ENCODE measurements around the gene BNIP5.

BNIP5 gene

DNA sequence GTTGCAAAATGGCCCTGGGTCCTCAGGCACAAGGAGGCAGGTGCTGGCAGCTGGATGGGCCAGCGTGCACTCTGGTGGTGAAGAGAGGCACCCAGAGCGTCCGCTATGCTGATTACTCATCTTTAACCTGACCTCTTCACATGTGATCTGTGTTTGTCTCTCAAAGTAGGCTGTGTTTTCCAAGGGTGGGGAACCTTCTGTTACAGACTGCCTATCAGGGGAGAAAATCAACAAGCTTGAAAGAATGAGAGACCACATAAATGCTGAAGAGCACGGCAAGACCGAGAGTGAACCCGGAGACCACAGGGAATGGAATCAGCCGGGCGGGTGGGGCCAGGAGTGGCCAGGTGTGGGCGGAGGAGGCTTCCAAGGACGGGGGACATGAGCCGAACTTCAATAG, 16.2 kb downstream of the BNIP5 start:
- no peak for DNase-seq

DNA sequence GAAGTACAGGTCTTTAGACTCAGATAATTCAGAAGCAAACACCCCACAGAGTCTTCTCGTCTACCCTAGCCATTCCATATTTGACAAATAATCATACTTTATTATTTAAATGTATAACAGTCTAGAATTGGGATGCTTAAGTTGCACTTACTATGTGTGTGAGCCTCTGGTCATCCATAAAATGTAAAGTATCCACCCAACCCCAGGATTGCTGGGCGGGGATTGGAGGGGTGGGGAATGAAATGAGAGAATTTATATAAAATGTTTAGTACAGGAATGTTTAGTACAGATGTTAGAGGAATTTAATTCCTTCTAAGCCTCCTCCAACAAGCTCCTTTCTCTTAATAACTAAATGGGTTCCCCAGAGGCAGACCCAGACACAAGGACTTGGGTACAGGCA, 16.9 kb downstream of the BNIP5 start:
- DNase-seq: no peak

DNA sequence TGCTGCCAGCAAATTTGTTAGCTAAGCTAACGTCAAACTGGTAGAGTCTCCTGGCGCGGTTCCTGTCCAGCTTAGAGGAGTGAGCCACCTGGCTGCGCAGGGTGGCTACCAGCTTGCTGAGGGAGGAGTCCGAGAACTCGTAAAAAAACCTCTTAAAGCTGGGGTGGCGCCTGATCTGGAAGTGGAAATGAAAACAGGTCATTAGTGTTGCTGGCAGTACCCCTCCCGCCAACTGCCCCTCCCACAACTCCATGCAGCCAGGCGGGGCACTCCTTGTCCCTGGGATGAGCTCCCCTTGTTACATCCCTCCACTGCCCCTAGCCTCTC, 17.3 kb downstream of the BNIP5 start:
- no peak for DNase-seq

DNA sequence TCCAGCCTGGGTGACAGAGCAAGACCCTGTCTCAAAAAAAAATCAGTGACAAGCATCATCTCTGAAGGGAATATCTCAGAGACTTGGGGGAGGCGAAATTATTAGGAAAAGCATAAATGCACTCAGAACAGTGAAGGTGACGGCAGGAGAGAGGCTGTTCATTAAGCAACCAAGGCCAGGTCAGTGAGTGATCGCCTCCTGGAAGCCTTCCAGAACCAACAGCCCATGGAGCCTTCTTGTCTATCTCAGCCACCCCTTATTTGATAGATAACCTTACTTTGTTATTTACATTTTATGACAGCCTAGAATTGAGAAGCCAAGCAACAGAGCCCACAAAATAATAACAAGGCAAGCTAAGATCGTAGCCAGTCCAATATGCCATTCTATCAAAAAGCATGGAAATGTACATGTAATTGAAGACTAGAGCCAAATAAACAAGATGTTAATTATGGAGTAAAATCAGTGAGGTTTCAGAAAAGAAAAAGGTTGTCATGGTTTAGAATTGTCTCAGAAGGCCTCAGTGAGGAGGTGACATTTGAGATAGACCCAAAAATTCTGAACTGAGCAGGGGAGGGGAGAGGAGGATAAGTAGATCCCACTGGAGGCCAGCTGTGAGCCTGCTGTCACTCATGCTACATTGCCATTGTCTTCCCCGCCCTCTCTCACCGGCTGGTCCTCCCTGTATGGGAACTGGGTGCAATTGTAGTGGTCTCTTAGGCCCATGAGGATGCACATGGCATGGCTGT, 17.8 kb downstream of the BNIP5 start:
- no peak for DNase-seq

DNA sequence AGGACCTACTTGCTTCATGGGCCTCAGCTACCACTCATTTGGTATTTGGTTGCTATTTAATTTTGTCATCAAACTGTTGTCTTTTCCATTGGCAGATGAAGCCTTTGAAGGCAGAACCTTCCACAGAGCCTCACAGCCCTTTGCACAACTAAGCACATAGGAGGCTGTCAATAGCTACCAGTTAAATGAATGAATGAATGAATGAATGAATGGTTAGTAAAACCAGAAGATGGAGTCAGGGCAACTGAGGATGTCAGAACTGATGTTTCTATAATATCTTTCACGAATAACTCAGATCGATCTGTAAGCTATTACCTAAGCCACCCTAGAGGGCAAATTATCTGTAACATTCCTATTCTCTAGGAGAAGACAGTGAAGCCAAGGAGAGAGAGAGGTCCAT, 19.1 kb downstream of the BNIP5 start:
- DNase-seq: no peak

DNA sequence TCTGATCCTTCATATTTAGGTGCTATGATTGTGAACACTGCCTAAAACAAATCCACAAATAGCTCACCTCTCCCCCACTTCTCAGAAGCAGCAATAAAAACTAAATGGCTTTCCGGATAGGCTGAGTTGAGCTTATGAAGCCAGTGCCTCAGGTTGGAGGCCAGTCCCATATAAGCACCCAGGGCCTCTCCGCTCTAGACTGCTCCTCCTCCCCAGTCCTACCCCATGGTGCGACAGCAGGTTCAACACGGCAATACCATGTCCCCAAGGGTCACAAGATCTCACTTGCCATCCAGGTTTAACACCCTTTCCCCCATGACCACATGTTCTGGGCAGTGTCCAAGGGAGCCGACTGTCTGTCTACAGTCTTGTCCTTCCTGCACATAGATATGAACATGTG, 20.8 kb downstream of the BNIP5 start:
- DNase-seq: no peak

DNA sequence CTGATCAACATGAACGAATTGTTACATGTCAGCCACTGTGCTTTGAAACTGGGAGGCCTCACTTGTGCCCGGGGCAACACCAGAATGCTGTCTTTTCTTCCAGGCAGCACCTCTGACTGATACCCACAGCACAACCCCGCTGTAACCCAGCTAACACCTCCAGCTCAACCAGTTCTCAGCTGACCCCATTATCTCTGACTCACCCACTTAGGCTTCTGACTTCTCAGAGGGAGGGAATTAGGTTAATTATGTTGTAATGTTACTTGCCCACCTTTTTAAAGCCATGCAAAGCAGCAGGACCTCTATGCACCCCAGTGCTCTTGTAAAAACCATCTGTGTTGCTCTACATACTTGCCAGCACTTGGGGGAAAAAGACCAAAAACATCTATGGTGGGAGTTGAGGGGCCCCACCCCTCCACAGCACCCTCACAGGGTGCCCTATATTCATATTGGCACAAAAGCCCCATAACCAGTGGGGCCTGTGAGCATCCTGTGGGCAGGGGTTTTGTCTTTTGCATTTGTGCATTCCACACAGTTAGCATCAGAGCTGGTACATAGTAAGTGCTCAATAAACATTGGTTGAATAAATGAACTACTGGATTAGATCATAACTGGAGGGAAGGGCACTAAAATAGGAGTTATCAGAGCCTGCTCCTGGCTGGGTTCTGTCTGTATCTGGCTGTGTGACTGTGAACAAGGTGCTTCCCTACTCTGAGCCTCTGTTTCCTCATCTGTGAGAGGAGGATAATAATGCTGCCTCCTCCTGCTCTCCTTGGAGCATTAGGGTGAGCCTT, 22.3 kb downstream of the BNIP5 start:
- peak; percentile 38 for DNase-seq

DNA sequence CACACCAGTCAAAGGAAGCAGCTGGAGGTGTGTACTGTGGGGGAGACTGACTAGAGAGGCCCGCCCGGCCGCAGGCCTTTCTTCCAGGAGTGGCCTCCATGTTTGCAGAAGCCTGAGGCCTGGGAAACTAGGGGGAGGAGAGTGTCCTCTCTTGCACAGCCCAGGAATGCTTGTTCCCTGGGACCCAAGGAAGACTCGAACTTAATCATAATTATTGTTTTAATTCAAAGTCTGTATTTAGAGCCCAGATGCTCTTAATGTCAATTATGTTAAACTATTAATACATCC, 23.1 kb downstream of the BNIP5 start:
- no peak for DNase-seq

DNA sequence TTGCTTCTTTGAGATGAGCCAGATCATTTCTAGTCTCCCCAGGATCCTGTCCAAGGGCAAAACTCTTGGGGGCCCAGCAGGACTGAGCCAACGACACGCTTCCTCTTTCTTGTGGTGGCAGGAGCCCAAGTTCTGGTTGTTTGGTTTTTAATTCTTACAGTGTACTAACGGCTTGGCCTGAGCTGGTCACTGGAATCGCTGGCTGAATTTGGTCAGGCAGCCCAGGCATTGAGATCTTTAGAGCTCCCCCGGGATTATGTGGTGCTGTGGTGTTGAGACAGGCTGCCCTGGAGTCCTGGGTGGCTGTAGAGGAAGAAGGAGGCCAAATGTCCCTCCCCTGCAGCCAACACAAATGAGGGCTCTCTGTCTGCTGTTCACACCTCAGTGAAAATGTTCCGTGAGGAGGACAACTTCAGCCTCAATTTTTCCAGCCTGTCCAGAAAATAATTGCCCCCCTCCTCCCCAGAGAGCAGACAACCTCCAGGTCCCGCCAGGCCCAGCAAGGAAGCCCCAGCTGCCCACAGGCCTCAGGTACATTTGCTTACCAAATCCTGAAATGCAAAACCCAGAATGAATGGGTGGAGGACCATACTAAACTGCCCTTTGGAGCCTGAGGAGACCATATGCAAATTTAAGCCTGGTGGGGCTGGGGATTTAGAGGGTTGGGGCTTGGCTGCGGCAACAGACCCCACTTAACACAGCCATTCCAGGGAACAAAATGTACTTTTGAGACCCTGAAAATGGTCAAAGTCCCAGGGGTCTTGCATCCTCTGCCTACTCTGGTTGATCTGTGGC, 23.6 kb downstream of the BNIP5 start:
- no peak for DNase-seq

DNA sequence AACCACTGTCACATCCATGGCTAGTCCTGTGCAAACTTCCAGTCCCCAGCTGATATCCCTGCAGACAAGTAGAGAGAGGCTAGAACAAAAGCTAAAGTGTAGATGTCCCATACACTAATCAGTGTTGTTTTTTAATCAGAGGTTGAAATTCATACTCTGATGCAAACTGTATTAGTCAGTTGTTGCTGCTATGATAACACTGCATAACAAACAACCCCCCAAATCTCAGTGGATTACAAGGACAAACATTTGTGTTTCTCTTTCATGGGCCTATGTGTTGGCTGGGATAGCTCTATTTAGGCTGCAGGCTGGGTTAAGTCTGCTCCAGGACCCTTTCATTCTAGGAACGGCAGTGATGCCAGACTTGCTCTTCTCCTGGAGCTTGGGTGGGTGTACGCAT, 26.8 kb downstream of the BNIP5 start:
- DNase-seq: no peak

DNA sequence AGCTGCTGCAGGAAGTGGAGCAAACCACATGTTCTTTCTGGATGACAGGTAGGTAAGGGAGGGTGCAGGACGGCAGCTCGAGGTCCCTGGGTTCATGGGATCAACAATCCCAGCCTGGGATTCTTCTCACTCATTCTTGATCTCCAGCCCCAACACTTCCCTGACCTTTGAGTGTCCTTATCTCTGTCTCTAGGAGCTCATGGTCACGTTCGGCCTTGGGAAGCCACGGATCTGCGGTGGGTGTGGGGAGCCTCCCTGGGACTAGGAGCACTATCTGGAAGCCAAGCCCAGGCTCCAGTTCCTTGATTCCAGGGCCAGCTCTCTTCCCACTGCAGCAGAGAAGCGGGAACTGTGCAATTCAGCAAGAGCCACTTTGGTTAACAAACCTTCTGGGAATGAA, 27.5 kb downstream of the BNIP5 start:
- no peak for DNase-seq

DNA sequence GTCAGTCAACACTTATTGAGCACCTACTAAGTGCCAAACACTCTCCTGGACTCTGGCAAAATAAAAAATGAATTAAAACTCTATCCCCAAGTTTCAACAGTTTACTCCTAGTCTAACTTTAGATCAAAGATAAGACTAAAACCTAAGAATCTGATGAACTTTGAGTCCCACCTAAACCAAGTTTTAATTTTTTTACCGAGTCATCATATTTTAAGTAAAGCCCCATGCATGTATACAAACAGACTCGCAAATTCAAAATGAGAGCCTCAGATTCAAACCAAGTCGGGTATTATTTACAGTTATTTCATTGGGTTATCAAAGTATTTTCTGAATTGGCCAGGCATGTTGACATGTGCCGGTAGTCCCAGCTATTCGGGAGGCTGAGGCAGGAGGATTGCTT, 28.2 kb downstream of the BNIP5 start:
- no peak for DNase-seq

DNA sequence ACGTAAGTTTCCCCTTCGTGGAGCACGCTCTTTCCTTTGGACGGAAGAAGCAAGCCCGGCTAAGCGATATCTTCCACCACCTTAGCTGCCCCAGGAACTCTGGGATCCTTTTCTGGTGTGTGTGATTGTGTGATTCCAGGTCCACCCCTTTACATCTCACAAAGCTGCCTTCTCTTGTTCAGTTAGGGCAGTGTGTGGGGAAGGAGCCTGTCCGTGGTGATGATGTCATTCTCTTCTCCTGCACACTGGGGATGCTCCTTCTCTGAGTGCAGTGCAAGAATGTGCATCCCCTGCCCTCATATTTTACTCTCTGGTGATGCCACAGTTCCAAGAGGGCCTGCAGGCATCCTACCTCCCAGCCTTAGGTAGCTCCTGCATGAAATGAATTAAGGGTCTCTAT, 30.3 kb downstream of the BNIP5 start:
- DNase-seq: no peak

DNA sequence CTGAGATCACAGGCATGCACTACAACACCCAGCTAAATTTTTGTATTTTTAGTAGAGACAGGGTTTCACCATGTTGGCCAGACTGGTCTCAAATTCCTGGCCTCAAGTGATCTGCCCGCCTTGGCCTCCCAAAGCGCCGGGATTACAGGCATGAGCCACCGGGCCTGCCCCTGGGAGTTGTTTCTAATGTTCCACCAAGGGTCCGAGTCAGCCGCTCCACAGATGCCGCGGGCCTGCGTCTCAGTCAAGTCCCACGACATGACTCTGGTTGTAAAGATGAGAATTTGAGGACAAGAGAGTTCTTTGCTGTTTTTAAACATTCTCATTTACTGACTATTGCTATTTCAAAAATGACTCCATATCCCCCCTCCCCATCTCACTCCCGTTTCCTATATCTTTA, 30.8 kb downstream of the BNIP5 start:
- DNase-seq: no peak

DNA sequence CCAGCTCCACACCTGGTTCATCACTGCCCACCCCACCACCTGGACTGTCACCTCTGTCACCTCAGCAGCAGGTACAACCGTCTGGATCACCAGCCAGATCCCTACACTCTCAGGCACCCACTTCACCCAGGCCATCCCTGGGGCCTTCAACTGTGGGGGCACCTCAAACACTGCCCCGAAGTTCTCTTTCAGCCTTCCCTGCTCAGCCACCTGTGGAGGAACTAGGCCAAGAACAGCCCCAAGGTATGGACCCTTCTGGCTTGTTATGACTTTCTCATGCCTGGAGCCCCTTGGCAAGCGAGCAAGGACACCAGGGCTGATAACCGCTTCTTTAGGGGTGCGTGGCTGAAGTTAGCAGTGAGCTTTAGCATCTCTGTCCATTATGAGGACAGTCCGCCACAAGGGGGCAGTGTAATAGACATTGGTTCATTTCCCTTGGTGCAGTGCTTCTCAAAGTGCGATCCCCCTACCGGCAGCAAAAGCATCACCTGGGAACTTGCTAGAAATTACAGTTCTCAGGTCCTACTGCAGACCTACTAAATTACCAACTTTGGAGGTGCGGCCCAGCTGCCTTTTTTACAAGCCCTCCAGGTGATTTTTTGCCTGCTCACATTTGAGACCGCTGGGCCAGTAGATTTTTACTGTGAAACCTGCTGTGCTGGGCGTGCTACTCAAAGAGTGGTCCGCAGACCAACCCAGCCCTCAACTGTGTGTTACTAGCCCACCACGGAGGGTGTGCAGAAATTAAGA, 34.3 kb downstream of the BNIP5 start:
- DNase-seq: peak; percentile 20

DNA sequence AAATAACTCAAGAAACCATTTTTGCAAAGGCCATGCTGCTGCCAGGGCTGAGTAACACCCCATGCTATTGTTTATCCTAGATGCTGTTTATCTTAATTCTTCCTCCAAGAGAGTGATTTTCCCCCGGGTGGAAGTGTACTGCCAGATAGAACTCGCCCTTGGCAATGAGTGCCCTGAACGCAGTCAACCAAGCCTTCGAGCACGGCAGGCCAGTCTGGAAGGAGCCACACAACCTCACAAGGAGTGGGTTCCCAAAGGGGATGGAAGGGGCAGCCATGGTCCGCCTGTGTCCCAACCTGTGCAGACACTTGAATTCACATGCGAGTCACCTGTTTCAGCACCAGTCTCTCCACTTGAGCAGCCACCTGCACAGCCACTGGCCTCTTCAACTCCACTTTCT, 34.9 kb downstream of the BNIP5 start:
- DNase-seq: no peak

DNA sequence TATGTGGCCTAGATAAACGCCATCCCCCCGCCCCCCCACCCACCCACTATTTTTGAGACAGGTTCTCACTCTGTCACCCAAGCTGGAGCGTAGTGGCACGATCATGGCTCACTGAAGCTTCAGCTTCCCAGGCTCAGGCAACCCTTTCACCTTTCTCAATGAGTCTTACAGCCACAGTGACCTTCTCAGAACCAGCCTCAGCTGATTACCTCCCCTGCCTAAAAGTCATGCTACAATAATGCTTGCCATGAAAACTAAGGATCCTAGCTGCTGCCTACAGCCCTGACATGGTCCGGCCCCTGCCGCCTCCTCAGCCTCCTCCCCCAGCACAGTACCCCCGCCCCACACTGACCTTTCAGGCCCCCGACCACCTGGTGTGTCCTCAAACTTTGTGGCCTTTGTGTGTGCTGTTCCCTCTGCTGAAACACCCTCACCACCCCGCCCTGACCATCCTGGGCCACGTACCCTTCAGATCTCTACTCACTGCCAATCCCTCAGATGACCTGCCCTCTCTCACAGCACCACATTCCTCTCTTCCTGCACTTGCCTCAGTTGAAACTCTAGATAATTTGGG, 35.5 kb downstream of the BNIP5 start:
- DNase-seq: no peak

DNA sequence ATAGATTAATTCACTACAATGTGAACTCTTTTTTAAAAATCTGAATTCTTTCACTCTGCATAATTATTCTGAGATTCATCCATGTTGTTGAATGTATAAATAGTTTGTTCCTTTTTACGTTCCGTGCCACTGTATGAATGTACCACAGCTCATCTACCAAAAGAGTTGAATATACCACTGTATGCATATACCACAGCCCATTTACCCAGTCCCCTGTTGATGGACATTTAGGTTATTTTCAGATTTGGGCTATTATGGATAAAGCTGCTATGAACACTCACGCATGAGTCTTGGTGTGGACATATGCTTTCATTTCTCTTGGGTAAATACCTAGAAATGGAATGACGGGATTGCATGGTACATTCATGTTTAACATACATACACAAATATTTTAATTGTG, 38.7 kb downstream of the BNIP5 start:
- DNase-seq: no peak

DNA sequence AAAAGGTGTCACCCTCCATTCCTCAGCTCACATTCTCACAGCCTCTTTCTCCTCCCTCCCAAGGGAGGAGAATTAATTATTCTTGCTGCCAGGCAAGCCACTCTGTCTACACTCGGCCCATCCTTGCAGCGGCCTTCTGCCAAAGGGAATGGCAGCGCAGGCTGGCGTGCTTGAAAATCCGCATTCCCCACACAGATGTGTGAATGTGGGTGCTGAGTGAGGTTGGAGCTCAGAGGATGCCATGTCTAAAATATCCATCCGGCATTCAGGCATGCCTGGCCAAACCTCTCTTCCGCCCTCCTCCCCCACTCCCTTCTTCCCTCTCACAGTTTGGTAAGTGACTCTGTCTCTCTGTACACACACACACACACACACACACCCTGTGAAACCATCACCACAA, 39.2 kb downstream of the BNIP5 start:
- no peak for DNase-seq

DNA sequence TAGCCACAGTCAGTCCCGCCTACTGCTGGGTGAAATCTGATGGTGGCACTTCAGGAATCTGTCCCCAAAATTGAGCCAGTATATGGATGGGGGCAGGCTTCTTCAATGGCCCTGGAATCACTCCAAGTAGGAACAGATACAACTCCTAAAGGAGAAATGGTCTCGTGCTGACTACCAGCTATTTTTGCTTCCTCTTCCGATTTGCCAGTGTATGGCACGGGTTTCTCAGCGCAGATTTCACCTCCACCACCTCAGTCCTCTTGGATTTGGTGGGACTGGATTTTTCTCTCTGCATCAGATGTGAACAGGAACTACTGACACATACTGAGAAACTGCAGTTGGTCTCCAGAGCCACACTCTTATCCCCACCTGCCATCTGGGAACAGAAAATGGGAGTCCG, 39.6 kb downstream of the BNIP5 start:
- no peak for DNase-seq

DNA sequence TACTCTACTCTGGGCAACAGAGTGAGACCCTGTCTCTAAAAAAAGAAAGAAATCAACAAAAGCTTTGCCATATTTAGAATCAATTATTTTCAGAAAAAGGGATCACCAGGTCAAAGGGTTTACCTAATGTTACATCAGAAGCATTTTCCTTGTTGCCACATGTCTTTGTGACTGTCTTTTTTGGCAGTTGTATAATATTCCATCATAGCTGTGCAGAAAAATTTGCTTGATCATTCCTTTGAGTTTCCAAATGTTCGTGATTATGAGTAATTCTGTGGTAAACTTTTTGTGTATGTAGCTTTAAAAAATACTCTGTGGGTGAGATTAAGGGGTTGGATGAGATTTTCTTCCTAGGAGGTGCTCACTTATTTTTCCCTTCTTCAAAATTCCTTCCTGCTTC, 40.4 kb downstream of the BNIP5 start:
- DNase-seq: no peak

DNA sequence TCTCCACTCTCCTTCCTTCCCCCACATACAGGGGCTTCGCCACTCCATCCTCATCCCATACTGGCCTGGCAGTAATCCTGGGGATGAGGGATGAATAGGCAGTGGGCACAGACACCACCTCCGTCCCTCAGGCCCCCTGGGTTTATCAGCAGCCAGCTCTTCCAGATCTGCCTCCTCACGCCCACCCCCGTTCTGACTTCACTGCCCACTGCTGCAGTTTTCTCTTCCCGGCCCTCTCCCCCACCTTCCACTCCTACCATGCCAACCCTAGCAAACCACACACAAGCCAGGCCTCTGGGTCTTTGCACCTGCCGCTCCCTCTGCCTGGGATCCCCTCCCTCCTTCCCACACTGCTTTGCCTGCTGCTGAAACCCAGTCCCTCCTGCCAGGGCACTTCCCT, 44.5 kb downstream of the BNIP5 start:
- DNase-seq: no peak

Data from NCI-H1436 treated with DMSO at 0.1 percent for 48 hours (cell line).